ENCODE measurements around the gene FUBP1.
"Not testable (repeated sequence)": the region's sequence is repeated elsewhere in the genome, so short reads cannot be mapped to it uniquely, and the experiment has no call there.

FUBP1 gene

DNA sequence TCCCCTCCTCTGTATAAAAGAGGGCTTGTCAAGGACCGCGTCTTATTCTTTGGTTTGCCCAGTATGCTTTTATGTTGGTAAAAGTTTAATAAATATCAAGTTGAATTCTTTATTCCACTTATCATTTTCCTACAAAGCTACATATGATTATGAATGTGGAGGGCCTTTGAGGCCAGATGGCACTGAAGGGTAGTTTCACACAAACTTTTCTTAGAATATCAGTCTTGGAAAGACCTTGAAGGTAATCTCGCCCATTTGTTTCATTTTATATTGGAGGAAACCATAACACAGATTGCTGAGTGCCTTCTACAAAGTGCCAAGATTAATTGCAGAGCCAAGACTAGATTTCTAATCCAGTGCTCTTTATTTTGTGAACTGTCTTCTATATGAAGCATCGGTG is 5.8 kb upstream of the FUBP1 start:
- no peak for TF ChIP-seq POLR2A (IDR thresholded peaks at IDR 0.05; ENCODE audit: extremely low read depth, insufficient read length)
- TF ChIP-seq, protein P1, sequence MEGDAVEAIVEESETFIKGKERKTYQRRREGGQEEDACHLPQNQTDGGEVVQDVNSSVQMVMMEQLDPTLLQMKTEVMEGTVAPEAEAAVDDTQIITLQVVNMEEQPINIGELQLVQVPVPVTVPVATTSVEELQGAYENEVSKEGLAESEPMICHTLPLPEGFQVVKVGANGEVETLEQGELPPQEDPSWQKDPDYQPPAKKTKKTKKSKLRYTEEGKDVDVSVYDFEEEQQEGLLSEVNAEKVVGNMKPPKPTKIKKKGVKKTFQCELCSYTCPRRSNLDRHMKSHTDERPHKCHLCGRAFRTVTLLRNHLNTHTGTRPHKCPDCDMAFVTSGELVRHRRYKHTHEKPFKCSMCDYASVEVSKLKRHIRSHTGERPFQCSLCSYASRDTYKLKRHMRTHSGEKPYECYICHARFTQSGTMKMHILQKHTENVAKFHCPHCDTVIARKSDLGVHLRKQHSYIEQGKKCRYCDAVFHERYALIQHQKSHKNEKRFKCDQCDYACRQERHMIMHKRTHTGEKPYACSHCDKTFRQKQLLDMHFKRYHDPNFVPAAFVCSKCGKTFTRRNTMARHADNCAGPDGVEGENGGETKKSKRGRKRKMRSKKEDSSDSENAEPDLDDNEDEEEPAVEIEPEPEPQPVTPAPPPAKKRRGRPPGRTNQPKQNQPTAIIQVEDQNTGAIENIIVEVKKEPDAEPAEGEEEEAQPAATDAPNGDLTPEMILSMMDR (IDR thresholded peaks at IDR 0.05; ENCODE audit: low read depth, low read length) = no peak
- TF ChIP-seq MYC (IDR thresholded peaks at IDR 0.05; ENCODE audit: low read depth, low read length) = no peak
- TF ChIP-seq, protein P2, sequence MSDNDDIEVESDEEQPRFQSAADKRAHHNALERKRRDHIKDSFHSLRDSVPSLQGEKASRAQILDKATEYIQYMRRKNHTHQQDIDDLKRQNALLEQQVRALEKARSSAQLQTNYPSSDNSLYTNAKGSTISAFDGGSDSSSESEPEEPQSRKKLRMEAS (IDR thresholded peaks at IDR 0.05; ENCODE audit: low read depth, low read length) = no peak
- no peak for DNase-seq (ENCODE audit: low read depth)
- H3K4me3 ChIP-seq (ENCODE audit: low read depth, low read length) = no peak overlapping the region

DNA sequence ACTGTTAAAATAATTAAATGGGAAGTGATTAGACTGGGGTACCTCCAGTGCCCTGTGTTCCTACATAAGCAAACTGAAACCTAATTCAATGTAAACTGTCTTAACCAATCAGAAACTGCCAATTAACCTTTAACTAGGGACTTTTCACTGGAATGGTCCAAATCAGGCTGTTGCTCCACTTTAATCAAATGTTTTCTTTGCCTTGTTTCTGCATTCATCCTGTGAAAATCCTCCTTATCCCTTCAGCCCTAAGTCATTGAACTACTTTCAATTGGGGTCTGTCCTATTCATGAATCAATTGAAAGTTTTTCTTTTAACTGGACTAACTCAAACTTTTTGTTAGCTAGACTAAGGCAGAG is 5.1 kb upstream of the FUBP1 start:
- no peak for DNase-seq (ENCODE audit: low read depth)
- H3K4me3 ChIP-seq (ENCODE audit: low read depth, low read length) = no peak overlapping the region
- TF ChIP-seq MYC (IDR thresholded peaks at IDR 0.05; ENCODE audit: low read depth, low read length) = no peak
- no peak for TF ChIP-seq POLR2A (IDR thresholded peaks at IDR 0.05; ENCODE audit: extremely low read depth, insufficient read length)
- TF ChIP-seq, protein P2 (IDR thresholded peaks at IDR 0.05; ENCODE audit: low read depth, low read length) = no peak
- TF ChIP-seq, protein P1 (IDR thresholded peaks at IDR 0.05; ENCODE audit: low read depth, low read length) = no peak

DNA sequence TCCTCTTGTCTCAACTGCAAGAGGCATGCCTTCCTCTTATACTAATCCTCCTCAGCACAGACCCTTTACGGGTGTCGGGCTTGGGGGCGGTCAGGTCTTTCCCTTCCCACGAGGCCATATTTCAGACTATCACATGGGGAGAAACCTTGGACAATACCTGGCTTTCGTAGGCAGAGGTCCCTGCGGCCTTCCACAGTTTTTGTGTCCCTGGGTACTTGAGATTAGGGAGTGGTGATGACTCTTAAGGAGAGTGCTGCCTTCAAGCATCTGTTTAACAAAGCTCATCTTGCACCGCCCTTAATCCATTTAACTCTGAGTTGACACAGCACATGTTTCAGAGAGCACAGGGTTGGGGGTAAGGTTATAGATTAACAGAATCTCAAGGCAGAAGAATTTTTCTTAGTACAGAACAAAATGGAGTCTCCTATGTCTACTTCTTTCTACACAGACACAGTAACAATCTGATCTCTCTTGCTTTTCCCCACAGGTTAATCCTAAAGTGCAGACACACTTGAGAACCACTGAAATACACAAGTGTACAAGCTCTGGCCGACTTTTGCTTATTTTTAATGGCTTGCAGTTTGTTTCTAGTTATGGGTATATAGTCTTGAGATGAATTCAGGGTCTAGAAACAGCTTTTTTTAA is 4.6 kb upstream of the FUBP1 start:
- H3K4me3 ChIP-seq (ENCODE audit: low read depth, low read length); DNase-seq (ENCODE audit: low read depth): not testable (repeated sequence)

DNA sequence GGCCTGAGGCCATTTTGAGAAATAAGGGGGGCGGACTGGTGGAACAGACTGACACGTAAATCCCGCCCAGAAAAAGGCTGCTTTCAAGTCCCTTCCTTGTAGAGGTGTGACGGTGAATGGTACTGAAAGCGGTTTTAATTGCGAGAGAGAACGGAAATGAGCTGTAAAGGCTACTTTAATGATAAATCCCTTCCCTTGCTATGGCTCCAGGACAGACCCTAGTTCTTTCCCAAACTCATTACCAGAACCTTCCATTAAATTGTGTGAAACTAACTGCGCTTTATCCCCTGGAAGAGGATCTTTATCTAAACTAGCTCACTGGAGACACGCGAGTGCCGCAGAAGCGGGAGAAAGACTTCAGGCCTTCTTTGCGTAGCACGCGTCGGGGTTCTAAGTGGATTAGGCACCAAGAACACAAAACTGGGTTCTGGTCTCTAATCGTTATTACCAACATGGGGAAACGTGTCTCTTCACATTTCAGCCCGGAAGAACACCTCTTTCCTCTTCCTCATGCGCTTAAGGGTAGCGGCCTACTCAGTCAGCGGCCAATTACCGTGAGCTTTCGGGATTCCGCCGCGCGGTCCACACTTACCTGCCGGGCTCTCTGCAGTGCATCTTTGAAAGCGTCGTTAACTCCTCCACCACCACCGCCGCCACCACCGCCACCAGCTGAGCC is 441 bp downstream of the FUBP1 start:
- H3K4me3 ChIP-seq (ENCODE audit: low read depth, low read length) = peak overlapping the region; percentile 74
- TF ChIP-seq, protein P2 (IDR thresholded peaks at IDR 0.05; ENCODE audit: low read depth, low read length) = no peak; the same call in 1 of the 2 replicates
- TF ChIP-seq MYC (IDR thresholded peaks at IDR 0.05; ENCODE audit: low read depth, low read length) (peak; percentile 7; the same call in 1 of the 2 replicates), POLR2A (IDR thresholded peaks at IDR 0.05; ENCODE audit: extremely low read depth, insufficient read length) (peak; percentile 42)
- TF ChIP-seq, protein P1 (IDR thresholded peaks at IDR 0.05; ENCODE audit: low read depth, low read length) = no peak
- DNase-seq (ENCODE audit: low read depth) = peak; percentile 96

DNA sequence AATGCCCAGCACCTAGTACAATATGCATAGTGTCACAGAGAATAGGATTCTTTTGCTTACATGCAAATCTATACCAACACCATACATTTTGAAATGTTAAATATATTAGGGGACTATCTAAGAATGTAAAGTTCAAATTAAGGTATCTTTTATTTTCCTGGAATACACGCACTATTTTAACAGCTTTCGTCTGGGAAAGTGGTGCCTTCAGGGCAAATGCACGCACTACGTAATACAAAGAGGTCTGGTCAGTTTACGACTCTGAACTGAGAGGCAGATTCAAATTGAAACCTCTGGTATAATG is 931 bp downstream of the FUBP1 start:
- DNase-seq (ENCODE audit: low read depth) = no peak
- TF ChIP-seq MYC (IDR thresholded peaks at IDR 0.05; ENCODE audit: low read depth, low read length) (no peak; the same call in 1 of the 2 replicates), POLR2A (IDR thresholded peaks at IDR 0.05; ENCODE audit: extremely low read depth, insufficient read length) (no peak)
- TF ChIP-seq, protein P1 (IDR thresholded peaks at IDR 0.05; ENCODE audit: low read depth, low read length) = no peak
- TF ChIP-seq, protein P2 (IDR thresholded peaks at IDR 0.05; ENCODE audit: low read depth, low read length) = no peak
- H3K4me3 ChIP-seq (ENCODE audit: low read depth, low read length) = peak overlapping the region; percentile 74

DNA sequence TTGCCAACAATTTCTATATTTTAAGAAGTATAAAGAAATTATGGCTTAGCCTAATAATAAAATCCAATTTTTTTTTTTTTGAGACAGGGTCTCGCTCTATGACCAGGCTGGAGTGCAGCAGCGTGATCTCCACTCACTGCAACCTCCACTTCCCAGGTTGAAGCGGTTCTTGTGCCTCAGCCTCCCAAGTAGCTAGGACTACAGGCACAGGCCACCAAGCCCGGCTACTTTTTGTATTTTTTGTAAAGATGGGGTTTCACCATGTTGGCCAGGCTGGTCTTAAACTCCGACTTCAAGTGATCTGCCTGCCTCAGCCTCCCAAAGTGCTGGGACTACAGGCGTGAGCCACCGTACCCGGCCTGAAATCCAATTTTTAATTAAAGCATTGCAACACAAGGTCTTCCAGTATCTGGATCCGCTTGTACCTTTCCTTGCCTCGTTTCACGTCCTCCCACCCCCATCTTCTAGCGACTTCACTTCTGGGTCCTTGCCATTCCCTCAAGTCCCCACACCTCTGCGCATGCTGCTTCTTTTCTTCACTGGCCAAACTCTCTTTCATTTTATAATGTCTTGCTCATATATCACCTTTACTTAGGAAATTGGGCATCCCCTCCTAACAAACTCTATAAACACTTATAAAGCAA is 2.3 kb downstream of the FUBP1 start:
- H3K4me3 ChIP-seq (ENCODE audit: low read depth, low read length) = peak overlapping the region; percentile 74
- TF ChIP-seq POLR2A (IDR thresholded peaks at IDR 0.05; ENCODE audit: extremely low read depth, insufficient read length) = no peak
- TF ChIP-seq MYC (IDR thresholded peaks at IDR 0.05; ENCODE audit: low read depth, low read length) = no peak
- TF ChIP-seq, protein P1 (IDR thresholded peaks at IDR 0.05; ENCODE audit: low read depth, low read length) = no peak
- TF ChIP-seq, protein P2 (IDR thresholded peaks at IDR 0.05; ENCODE audit: low read depth, low read length) = no peak
- DNase-seq (ENCODE audit: low read depth) = peak; percentile 55
